ENCODE results near the gene SPRN.

DNA sequence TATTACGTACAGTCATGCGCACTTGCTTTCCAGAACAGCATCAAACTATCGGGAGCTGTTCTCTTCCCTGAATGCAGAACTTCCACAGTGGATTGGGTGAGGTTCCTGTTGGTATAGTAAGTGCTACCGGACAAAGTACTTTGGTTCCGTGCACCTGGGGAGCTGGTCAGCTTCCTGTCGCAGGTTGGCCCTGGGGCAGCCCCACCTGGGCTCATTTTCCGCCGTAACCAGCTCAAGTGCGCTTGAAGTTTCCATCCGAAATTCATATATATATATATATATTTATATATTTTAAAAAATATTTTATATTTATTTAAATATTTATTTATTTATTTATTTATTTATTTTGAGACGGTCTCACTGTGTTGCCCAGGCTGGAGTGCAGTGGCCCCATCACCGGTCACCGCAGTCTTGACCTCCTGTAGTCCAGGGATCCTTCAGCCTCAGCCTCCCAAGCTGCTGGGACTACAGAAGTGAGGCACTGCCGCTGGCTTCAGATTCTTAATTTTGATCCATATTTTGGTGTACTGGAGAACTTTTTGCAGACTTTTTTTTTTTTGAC, 35.9 kb upstream of the SPRN start:
- no peak for TF ChIP-seq CTCF (IDR thresholded peaks at IDR 0.05)
- TF ChIP-seq POLR2AphosphoS5 (IDR thresholded peaks at IDR 0.05; ENCODE audit: insufficient read depth in 1 of 2, low read depth in 1 of 2): no peak
- TF ChIP-seq POLR2A (IDR thresholded peaks at IDR 0.05): no peak
